NCI-H128 (cell line): ENCODE data around the gene TRMT11.
"Not testable (repeated sequence)": the region's sequence is repeated elsewhere in the genome, so short reads cannot be mapped to it uniquely, and the experiment has no call there.

ENCODE experiments used
- DNase-seq: peaks from one replicate; lab custom pipeline; 2025; ENCODE audit not compliant: unreplicated experiment; lab: John Stamatoyannopoulos, UW

Gene TRMT11

GRCh38 chr6:125991653-125992052 is 5.3 kb downstream of the TRMT11 start:
- DNase-seq = no peak

- no peak for DNase-seq
These were observed 8.5 kb downstream of the TRMT11 start for GRCh38 chr6:125994670-125995488.

- peak; percentile 55 for DNase-seq
These were observed 9.7 kb downstream of the TRMT11 start for GRCh38 chr6:125995972-125996580.

GRCh38 chr6:126002755-126003679 is 16.7 kb downstream of the TRMT11 start:
- DNase-seq = no peak

GRCh38 chr6:126007800-126008199 is 21.5 kb downstream of the TRMT11 start:
- no peak for DNase-seq

GRCh38 chr6:126010040-126010439 is 23.7 kb downstream of the TRMT11 start:
- no peak for DNase-seq

- no peak for DNase-seq
These were observed 29.5 kb downstream of the TRMT11 start for GRCh38 chr6:126015863-126016262.

- no peak for DNase-seq
These were observed 30.3 kb downstream of the TRMT11 start for GRCh38 chr6:126016591-126016990.

- DNase-seq = no peak
These were observed 31.3 kb downstream of the TRMT11 start for GRCh38 chr6:126017668-126018067.

GRCh38 chr6:126020305-126021050 is 34.1 kb downstream of the TRMT11 start:
- no peak for DNase-seq

- DNase-seq = not testable (repeated sequence)
These were observed 37.1 kb downstream of the TRMT11 start for GRCh38 chr6:126023474-126023873.

GRCh38 chr6:126026001-126026400 is 39.7 kb downstream of the TRMT11 start:
- no peak for DNase-seq

GRCh38 chr6:126027601-126028000 is 41.3 kb downstream of the TRMT11 start:
- no peak for DNase-seq

GRCh38 chr6:126030045-126030444 is 43.7 kb downstream of the TRMT11 start:
- no peak for DNase-seq

- no peak for DNase-seq
These were observed 47.4 kb downstream of the TRMT11 start for GRCh38 chr6:126033696-126034095.

- DNase-seq = no peak
These were observed 48.3 kb downstream of the TRMT11 start for GRCh38 chr6:126034656-126035055.

- no peak for DNase-seq
These were observed 49.4 kb downstream of the TRMT11 start for GRCh38 chr6:126035764-126036163.

- DNase-seq = no peak
These were observed 51.9 kb downstream of the TRMT11 start for GRCh38 chr6:126038234-126038633.

GRCh38 chr6:126039284-126039683 is 52.9 kb downstream of the TRMT11 start:
- DNase-seq = no peak

- DNase-seq = no peak
These were observed 54.1 kb downstream of the TRMT11 start for GRCh38 chr6:126040394-126040793.

- DNase-seq = no peak
These were observed 54.5 kb downstream of the TRMT11 start for GRCh38 chr6:126040826-126041225.
